Transverse colon (tissue), 4 donors: Measurements from ENCODE around the gene RAB10. TPM values are rescaled to one million over a fixed set of nuclear protein-coding genes. Genes with fewer than 3 reads are reported as not detected.
A peak's percentile ranks its signal among the peaks of the same experiment; 100 is the strongest.

Experiments used
- DNase-seq: peaks from one replicate; pipeline ENCODE4 v3.0.0-alpha.2; 2019
- H3K27ac ChIP-seq, 4 donors: fragments of 200-600 bp; sonication (generic); 2 replicates each; pipeline ENCODE4 v1.5.1; 2016 to 2018; ENCODE audit warnings: inconsistent platforms in 4 of 4
- H3K27me3 ChIP-seq: fragments of 200-600 bp; sonication (generic); 2 replicates; pipeline ENCODE4 v1.5.1; 2017; ENCODE audit warnings: inconsistent platforms
- H3K36me3 ChIP-seq, 4 donors: fragments of 200-600 bp; sonication (generic); 2 replicates each; pipeline ENCODE4 v1.5.1; 2017 to 2019; ENCODE audit warnings: inconsistent platforms in 4 of 4
- H3K4me1 ChIP-seq, 4 donors: fragments of 200-600 bp; sonication (generic); 2 replicates each; pipeline ENCODE4 v1.5.1; 2017 to 2020; ENCODE audit warnings: inconsistent platforms in 4 of 4
- H3K4me3 ChIP-seq, 4 donors: fragments of 200-600 bp; sonication (generic); 1 replicate in 1 of 4; 2 replicates in 3 of 4; pipeline versions ENCODE4 v1.5.1 to v1.6.1; 2017 to 2019; ENCODE audit warnings: inconsistent platforms in 4 of 4
- H3K9me3 ChIP-seq, 2 donors: fragments of 200-600 bp; sonication (generic); 2 replicates each; pipeline ENCODE4 v1.5.1; 2017 to 2019; ENCODE audit warnings: inconsistent platforms in 2 of 2
- EP300 ChIP-seq: sonication (generic); formaldehyde crosslinking; IDR thresholded peaks from one replicate; pipeline ENCODE4 v1.6.1; 2017; ENCODE audit warnings: antibody characterized with exemption, low read depth
- POLR2A ChIP-seq: fragments of 450-650 bp; IDR thresholded peaks from one replicate; pipeline ENCODE4 v1.6.1; 2016; ENCODE audit warnings: antibody characterized with exemption, mild to moderate bottlenecking, moderate library complexity
- POLR2AphosphoS5 ChIP-seq, 3 donors: sonication (generic); formaldehyde crosslinking; IDR thresholded peaks; one replicate each; pipeline ENCODE4 v1.6.1; 2016; ENCODE audit warnings: antibody characterized with exemption in 3 of 3
- whole genome bisulfite sequencing, 2 donors: methylation state at CpG; one replicate each; pipeline ENCODE4 v1.1.5; 2018; ENCODE audit warnings: low coverage in 1 of 2; 5-methylcytosine and 5-hydroxymethylcytosine counted together
- in situ Hi-C, 4 donors: fragments of 200-750 bp; cut with MboI; loops; one replicate each; pipeline versions ENCODE4 v1.15.0 to v1.15.1; 2017; ENCODE audit warnings: low sequenced_read_pairs in 3 of 4, low pct_ligation_motif_present in 1 of 4, low pct_unique_long_range_greater_than_20kb in 1 of 4
- intact Hi-C: fragments of 100-400 bp; cut with DNase I; formaldehyde crosslinking; loops from one replicate; pipeline ENCODE4 v1.15.1; 2023; ENCODE audit warnings: low total_unique reads
- total RNA-seq, 4 donors: library from RNA; depleted of rRNA; stranded (reverse); fragments of >200 nt; gene quantifications; one replicate each; pipeline ENCODE4 v1.1.0, GENCODE V29; 2016
- TF ChIP-seq, protein P1 (sequence below), 5 experiments: fragments of 200-600 bp in 3 of 5; fragments of 450-650 bp in 2 of 5; sonication (generic) in 3 of 5; IDR thresholded peaks; 1 replicate in 2 of 5; 2 replicates in 3 of 5; pipeline ENCODE4 v1.5.1; 2016 to 2017; ENCODE audit warnings: antibody characterized with exemption in 5 of 5, inconsistent platforms in 3 of 5, mild to moderate bottlenecking in 2 of 5, moderate library complexity in 1 of 5

RAB10 gene
- total RNA-seq, 4 donors from 2014 or later, result 99.5 to 150 (median 144) TPM

DNA sequence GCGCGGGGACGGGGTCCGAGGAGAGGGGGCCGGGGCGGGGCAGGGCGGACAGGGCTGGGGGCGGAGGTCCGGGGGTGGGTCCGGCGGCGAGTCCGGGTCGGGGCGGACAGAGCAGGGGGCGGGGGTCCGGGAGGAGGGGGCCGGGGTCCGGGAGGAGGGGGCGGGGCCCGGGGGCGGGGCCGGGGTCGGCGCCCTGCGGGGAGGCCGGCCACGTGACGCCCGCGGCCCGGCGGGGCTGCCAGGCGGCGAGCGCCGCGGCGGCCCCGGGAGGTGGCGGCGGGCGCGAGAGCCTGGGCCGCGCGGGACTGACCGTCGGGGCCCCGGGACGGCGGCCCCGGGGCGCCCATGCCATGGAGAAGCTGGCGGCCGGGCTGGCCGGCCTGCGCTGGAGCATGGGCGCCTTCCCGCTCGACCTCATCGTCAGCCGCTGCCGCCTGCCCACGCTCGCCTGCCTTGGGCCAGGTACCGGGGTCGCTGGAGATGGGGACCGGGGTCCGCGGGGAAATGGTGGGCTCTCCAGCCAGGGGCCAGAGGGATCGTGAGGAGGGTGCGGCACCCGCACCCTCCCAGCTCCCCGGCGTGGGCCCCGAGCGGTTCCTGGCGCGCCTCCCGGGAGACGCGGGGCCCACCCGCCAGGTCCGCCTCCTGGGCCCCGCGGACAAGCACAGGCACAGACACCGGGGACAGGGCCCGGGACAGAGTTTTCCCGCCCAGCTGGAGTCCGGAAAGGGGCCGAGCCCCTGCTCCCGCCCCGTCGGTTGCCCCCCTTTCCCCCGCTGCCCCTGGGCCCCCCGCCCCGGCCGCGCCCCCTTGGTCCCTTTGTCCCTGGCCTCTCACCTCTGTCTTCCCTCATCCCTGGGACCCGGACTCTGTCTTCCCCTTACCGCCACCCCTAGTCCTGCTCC, 139.2 kb downstream of the RAB10 start, which contains the start of gene GAREM2:
Gene GAREM2, plus strand, starts transcription at position 218 of the 905 bp plus-strand sequence. Its CDS starts 133 bp downstream, at position 351.
- H3K27ac ChIP-seq, result no peak within 1 kb of the TSS
- H3K4me1 ChIP-seq, result peaks cover 9 to 18% (median 13%) of the 10 kb centered on the region in 4 donors
- DNase-seq, result no peak
- TF ChIP-seq POLR2AphosphoS5 (IDR thresholded peaks at IDR 0.05), result no peak
- no peak for TF ChIP-seq POLR2A
- TF ChIP-seq, protein P1, sequence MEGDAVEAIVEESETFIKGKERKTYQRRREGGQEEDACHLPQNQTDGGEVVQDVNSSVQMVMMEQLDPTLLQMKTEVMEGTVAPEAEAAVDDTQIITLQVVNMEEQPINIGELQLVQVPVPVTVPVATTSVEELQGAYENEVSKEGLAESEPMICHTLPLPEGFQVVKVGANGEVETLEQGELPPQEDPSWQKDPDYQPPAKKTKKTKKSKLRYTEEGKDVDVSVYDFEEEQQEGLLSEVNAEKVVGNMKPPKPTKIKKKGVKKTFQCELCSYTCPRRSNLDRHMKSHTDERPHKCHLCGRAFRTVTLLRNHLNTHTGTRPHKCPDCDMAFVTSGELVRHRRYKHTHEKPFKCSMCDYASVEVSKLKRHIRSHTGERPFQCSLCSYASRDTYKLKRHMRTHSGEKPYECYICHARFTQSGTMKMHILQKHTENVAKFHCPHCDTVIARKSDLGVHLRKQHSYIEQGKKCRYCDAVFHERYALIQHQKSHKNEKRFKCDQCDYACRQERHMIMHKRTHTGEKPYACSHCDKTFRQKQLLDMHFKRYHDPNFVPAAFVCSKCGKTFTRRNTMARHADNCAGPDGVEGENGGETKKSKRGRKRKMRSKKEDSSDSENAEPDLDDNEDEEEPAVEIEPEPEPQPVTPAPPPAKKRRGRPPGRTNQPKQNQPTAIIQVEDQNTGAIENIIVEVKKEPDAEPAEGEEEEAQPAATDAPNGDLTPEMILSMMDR (IDR thresholded peaks at IDR 0.05), result no peak
- no peak for TF ChIP-seq EP300
- H3K4me3 ChIP-seq, result peak within 1 kb of the TSS; percentile 31 to 66 (median 37)
- peaks cover 45% of the 10 kb centered on the region for H3K27me3 ChIP-seq
- WGBS, 2 donors, result 1% methylated on average over 17 of the region's 102 CpGs; no CpG with 5 or more reads in 1 of the 2 donors
- in situ Hi-C loops, result no loop called here
- no peaks in the 10 kb centered on the region for H3K9me3 ChIP-seq
- no peaks in the 10 kb centered on the region for H3K36me3 ChIP-seq
- intact Hi-C loops, result loop anchor here (10.0 kb wide), 1 partner anchor 418 kb away; no protein-coding TSS in a partner anchor

DNA sequence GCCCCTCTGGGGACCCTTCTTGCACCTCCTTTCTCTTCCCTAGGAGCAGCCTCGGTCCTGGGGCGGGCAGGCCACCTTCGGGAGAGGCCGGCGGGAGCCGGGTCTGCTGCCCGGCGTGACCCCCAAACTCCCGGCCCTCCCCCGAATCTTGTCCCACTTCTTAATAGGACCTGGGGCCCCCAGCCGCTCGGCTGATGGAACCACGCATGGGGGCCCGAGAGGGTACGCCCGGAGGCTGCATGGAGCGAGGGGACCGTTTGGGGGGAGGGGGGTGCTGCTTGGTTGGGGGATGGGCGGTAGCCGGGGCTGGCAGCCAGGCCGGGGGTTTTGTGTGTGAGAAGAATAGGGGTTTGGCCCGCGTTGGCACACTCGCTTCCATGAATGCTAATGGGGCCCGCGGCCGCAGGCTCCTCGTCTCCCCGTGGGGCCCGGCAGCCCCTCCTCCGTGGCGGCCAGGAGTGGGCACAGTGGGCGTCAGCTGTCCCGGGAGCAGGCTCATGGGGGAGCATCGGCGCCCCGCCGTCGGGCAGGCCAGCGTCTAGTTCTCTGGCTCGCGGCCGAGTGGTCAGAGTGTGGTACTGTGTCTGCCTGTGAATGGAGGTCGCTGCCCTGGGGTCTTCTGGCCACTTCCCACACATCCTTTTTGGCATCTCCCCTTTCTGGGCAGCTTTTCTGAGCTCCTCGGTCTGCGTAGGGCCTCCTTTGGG, 140.0 kb downstream of the RAB10 start:
- H3K4me3 ChIP-seq, result peak overlapping the region in 3 of 4 donors; percentile 31 to 66 (median 37)

DNA sequence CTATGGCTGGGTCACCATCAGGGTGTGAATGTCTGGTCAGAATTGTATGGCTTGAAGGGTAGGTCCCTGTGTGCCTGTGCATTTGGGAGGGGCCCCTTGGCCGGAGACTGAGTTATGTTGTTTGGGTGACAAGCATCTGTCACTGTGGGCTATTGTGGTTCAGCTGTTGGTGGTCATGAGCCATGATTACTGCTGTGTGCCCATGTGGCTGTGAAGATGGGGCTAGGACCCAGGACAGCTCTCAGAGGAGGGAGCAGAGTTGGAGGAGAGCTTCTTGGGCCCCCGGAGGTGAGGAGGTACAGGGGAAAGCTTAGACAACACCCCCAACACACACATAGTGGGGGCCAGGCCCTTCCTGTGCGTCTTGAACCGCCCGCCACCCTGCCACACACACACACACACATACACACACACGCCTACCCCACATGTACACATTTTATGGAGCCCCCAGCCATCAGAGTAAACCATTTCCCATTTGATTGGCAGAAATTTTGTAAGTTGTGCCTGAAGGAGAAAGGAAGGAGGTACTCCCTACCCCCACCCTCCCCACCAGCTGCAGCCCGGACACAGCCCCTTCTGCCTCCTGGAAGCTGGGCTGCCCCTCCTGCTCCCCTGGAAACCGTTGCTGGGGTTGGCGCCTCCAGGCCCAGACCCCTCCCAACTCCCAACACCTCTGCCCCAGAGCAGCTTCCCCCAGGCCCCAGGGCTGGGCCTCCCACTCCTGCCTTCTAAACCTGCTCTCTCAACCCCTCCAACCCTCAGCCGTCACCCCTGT, 141.0 kb downstream of the RAB10 start:
- WGBS, 2 donors, result 69% methylated on average over 10 of the region's 10 CpGs; no CpG with 5 or more reads in 1 of the 2 donors
- no peak overlapping the region for H3K4me3 ChIP-seq

More for the DNA sequence above, 140.0 kb downstream of the RAB10 start:
- Histone ChIP-seq H3K36me3 (no peaks in the 10 kb centered on the region), H3K27ac (no peak overlapping the region), H3K4me1 (peaks cover 9 to 23% (median 15%) of the 10 kb centered on the region in 4 donors), H3K27me3 (peaks cover 45% of the 10 kb centered on the region), H3K9me3 (no peaks in the 10 kb centered on the region)
- WGBS, 2 donors, result 40% methylated on average over 31 of the region's 46 CpGs; no CpG with 5 or more reads in 1 of the 2 donors
- intact Hi-C loops (loop anchor here (10.0 kb wide), 1 partner anchor 419 kb away; no protein-coding TSS in a partner anchor), in situ Hi-C loops (no loop called here)
- no peak for DNase-seq
- TF ChIP-seq, protein P1 (IDR thresholded peaks at IDR 0.05), result no peak
- no peak for TF ChIP-seq POLR2AphosphoS5 (IDR thresholded peaks at IDR 0.05)
- no peak for TF ChIP-seq POLR2A
- no peak for TF ChIP-seq EP300

More for the DNA sequence above, 141.0 kb downstream of the RAB10 start:
- Histone ChIP-seq H3K27ac (no peak overlapping the region), H3K4me1 (peaks cover 15 to 31% (median 22%) of the 10 kb centered on the region in 4 donors), H3K27me3 (peaks cover 50% of the 10 kb centered on the region), H3K36me3 (no peaks in the 10 kb centered on the region), H3K9me3 (no peaks in the 10 kb centered on the region)
- DNase-seq, result no peak
- intact Hi-C loops, result loop anchor here (10.0 kb wide), 1 partner anchor 420 kb away; no protein-coding TSS in a partner anchor
- TF ChIP-seq EP300 (no peak), POLR2A (no peak), POLR2AphosphoS5 (IDR thresholded peaks at IDR 0.05) (no peak)
- TF ChIP-seq, protein P1 (IDR thresholded peaks at IDR 0.05), result no peak
- in situ Hi-C loops, result no loop called here
